Stomach (tissue), 4 donors: ENCODE data around the gene P2RX6.

Source experiments
- EP300 ChIP-seq: sonication (generic); formaldehyde crosslinking; IDR thresholded peaks from one replicate; pipeline ENCODE4 v1.6.1; 2017; ENCODE audit warnings: antibody characterized with exemption
- POLR2A ChIP-seq, 4 donors: fragments of 450-650 bp; IDR thresholded peaks; one replicate each; pipeline ENCODE4 v1.6.1; 2016; ENCODE audit warnings: antibody characterized with exemption in 4 of 4, control low read depth in 2 of 4, mild to moderate bottlenecking in 1 of 4, moderate library complexity in 1 of 4
- POLR2AphosphoS5 ChIP-seq, 3 donors: sonication (generic); formaldehyde crosslinking; IDR thresholded peaks; one replicate each; pipeline ENCODE4 v1.6.1; 2016; ENCODE audit warnings: antibody characterized with exemption in 3 of 3
- TF ChIP-seq, protein P1 (sequence below), 7 experiments: fragments of 450-650 bp in 4 of 7; fragments of 200-600 bp in 3 of 7; sonication (generic) in 3 of 7; IDR thresholded peaks; one replicate each; pipeline ENCODE4 v1.5.1; 2016 to 2019; ENCODE audit warnings: antibody characterized with exemption in 7 of 7, control low read depth in 2 of 7, mild to moderate bottlenecking in 1 of 7

DNA sequence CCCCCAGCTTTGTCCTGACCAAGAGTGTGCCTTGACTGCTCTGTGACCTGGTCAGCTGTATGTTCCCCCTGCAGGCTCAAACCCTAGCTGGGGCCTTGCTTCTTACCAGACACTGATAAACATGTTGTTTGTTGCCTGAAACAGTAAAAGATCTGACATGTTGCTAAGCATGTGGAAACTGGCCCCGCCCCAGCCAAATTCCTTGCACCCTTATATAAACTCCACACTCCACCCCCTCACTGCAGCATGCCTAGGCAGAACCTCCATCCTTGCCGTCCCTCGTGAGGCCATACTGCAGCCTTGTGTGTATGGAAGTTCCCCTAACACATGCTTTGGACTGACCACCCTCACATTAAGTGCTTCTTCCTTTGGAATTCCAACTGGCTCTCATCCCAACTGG is 58.1 kb downstream of the P2RX6 start:
- TF ChIP-seq, protein P1, sequence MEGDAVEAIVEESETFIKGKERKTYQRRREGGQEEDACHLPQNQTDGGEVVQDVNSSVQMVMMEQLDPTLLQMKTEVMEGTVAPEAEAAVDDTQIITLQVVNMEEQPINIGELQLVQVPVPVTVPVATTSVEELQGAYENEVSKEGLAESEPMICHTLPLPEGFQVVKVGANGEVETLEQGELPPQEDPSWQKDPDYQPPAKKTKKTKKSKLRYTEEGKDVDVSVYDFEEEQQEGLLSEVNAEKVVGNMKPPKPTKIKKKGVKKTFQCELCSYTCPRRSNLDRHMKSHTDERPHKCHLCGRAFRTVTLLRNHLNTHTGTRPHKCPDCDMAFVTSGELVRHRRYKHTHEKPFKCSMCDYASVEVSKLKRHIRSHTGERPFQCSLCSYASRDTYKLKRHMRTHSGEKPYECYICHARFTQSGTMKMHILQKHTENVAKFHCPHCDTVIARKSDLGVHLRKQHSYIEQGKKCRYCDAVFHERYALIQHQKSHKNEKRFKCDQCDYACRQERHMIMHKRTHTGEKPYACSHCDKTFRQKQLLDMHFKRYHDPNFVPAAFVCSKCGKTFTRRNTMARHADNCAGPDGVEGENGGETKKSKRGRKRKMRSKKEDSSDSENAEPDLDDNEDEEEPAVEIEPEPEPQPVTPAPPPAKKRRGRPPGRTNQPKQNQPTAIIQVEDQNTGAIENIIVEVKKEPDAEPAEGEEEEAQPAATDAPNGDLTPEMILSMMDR (IDR thresholded peaks at IDR 0.05), result no peak
- TF ChIP-seq POLR2AphosphoS5 (IDR thresholded peaks at IDR 0.05) (no peak), POLR2A (IDR thresholded peaks at IDR 0.05) (no peak), EP300 (no peak)
